ENCODE results near the gene TCL1B.

TCL1B gene

DNA sequence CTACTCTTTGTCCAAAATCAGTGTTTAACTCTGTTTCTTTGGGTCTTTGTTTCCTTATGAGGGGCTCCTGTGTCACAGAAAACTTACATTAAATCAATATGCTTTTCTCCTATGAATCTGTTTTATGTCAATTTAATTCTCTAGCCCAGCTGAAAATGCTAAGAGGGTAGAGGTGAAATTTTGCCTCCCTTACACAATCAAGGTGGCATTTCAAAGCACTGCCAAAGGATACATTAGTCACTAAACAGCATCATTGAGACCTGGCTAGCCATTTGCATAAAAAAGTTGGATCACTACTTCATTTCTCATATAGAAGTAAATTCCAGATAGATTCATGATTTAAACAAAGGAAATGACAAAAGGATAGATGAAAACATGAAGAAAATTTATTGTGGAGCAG lies 12.1 kb downstream of the TCL1B start:
- no peak for DNase-seq (ENCODE audit: low read depth)
- H3K4me3 ChIP-seq (ENCODE audit: control insufficient read depth, low read depth, low read length), result no peak overlapping the region
- TF ChIP-seq CTCF (conservative IDR thresholded peaks at IDR 0.05; ENCODE audit: control insufficient read depth, insufficient read depth, low read depth, low read length), result no peak

DNA sequence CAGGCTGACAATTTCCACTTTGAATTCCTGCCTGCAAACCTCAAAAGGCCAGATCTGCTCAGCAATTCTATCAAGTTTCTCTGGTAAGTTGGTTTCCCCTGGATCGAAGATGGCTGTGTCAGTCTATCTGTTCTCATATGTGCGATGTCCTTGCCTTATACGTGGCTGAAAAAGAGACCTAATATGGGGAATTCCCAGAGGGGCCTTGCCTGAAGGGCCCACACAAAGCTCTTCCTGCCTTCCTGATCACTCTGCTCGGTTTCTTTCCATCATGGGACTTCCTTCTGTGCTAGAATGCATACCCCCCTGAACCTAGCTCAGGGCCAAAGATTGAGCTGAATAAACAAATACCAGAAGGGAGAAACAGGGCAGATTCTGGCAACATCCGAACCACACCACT lies 13.2 kb downstream of the TCL1B start:
- no peak for DNase-seq (ENCODE audit: low read depth)
- no peak overlapping the region for H3K4me3 ChIP-seq (ENCODE audit: control insufficient read depth, low read depth, low read length)
- no peak for TF ChIP-seq CTCF (conservative IDR thresholded peaks at IDR 0.05; ENCODE audit: control insufficient read depth, insufficient read depth, low read depth, low read length)

- DNase-seq (ENCODE audit: low read depth), result no peak
- no peak for TF ChIP-seq CTCF (conservative IDR thresholded peaks at IDR 0.05; ENCODE audit: control insufficient read depth, insufficient read depth, low read depth, low read length)
These were observed 14.2 kb downstream of the TCL1B start for GRCh38 chr14:95700221-95700976.

DNA sequence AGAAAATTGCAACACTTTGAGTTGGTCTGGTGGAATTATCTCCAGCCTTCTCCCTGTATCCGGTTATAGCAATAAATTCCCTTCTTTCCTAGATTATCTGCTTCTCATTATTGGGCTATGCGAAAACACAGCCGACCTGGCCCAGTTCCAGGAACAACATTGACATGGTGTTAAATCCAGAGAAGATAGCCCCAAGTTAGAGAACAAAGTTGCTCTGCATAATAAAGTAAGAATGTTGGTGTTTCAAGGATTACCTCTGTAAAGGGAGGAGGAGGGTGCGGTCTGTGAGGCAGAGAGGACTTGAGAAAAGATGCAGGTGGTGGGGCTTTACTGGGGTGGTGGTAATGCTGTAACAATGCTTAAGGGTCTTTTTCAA lies 15.6 kb downstream of the TCL1B start:
- no peak overlapping the region for H3K4me3 ChIP-seq (ENCODE audit: control insufficient read depth, low read depth, low read length)
- peak; percentile 11 for DNase-seq (ENCODE audit: low read depth)
- TF ChIP-seq CTCF (conservative IDR thresholded peaks at IDR 0.05; ENCODE audit: control insufficient read depth, insufficient read depth, low read depth, low read length), result no peak

More at GRCh38 chr14:95700221-95700976, 14.2 kb downstream of the TCL1B start:
- H3K4me3 ChIP-seq (ENCODE audit: control insufficient read depth, low read depth, low read length), result no peak overlapping the region

DNA sequence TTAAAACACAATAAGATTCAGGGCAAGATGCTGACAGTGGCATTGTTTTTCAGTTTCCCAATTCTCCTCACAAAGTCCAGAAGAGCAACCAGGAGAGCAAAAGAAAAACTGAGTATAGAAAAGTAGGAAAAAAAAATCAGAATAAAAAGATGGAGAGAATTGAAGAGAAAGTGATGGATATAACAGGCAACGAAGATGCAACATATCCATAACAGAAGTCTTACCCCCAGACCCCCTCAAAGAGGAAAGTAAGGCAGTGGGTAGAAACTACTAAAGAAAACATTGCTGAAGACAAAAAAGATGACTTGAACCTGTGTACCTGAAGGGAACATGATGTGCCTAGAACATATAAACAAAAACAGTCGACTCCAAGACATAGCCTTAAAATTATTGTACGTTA lies 17.1 kb downstream of the TCL1B start:
- no peak for TF ChIP-seq CTCF (conservative IDR thresholded peaks at IDR 0.05; ENCODE audit: control insufficient read depth, insufficient read depth, low read depth, low read length)
- no peak overlapping the region for H3K4me3 ChIP-seq (ENCODE audit: control insufficient read depth, low read depth, low read length)
- DNase-seq (ENCODE audit: low read depth), result no peak

DNA sequence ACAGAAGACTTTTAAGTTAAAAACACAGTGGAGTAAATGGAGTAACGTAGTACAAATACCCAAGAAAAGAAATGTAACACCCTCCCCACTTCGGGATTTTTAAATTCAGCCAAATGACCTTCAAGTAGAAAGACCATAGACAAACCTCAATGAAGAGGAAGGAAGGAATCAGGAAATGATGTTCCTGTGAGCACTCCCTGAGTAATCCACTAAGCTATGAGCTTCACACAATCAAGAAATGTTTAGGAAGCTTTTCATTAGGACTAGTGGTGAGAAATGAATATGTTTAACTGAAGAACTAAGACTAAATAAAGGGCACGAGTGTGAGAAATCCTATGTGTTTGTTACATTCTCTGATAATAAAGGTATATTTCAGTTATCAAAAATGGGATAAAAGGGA lies 17.6 kb downstream of the TCL1B start:
- no peak overlapping the region for H3K4me3 ChIP-seq (ENCODE audit: control insufficient read depth, low read depth, low read length)
- no peak for TF ChIP-seq CTCF (conservative IDR thresholded peaks at IDR 0.05; ENCODE audit: control insufficient read depth, insufficient read depth, low read depth, low read length)
- no peak for DNase-seq (ENCODE audit: low read depth)
